Gastrocnemius medialis (tissue), 4 donors: Measurements from ENCODE around the gene DCLRE1C. TPM values are rescaled to one million over a fixed set of nuclear protein-coding genes. Genes with fewer than 3 reads are reported as not detected.

Experiments
- ATAC-seq, 2 donors: fragments of 150-250 bp; one replicate each; pipeline ENCODE4 v1.9.1; 2016
- DNase-seq, 2 donors: peaks; one replicate each; pipeline ENCODE4 v3.0.0-alpha.2; 2019
- H3K27ac ChIP-seq, 4 donors: fragments of 200-600 bp; sonication (generic); 1 replicate in 1 of 4; 2 replicates in 3 of 4; pipeline ENCODE4 v1.5.1; 2016 to 2018; ENCODE audit warnings: mild to moderate bottlenecking in 2 of 4, moderate library complexity in 1 of 4
- H3K27me3 ChIP-seq, 3 donors: fragments of 200-600 bp; sonication (generic) in 2 of 3; 1 replicate in 1 of 3; 2 replicates in 2 of 3; pipeline versions ENCODE4 v1.5.1 to v1.6.0; 2016 to 2019; ENCODE audit warnings: mild to moderate bottlenecking in 1 of 3, moderate library complexity in 1 of 3
- H3K36me3 ChIP-seq, 2 donors: fragments of 200-600 bp; sonication (generic) in 1 of 2; one replicate each; pipeline ENCODE4 v1.5.1; 2017 to 2018
- H3K4me1 ChIP-seq, 2 donors: fragments of 200-600 bp; sonication (generic) in 1 of 2; one replicate each; pipeline ENCODE4 v1.5.1; 2016 to 2017; ENCODE audit warnings: mild to moderate bottlenecking in 2 of 2
- H3K4me3 ChIP-seq, 4 donors: fragments of 200-600 bp; sonication (generic) in 3 of 4; 1 replicate in 1 of 4; 2 replicates in 3 of 4; pipeline ENCODE4 v1.5.1; 2016 to 2019; ENCODE audit warnings: mild to moderate bottlenecking in 2 of 4
- H3K9me3 ChIP-seq, 3 donors: fragments of 200-600 bp; sonication (generic) in 2 of 3; 1 replicate in 1 of 3; 2 replicates in 2 of 3; pipeline ENCODE4 v1.5.1; 2016 to 2019
- POLR2A ChIP-seq, 2 donors: fragments of 450-650 bp; IDR thresholded peaks; one replicate each; pipeline ENCODE4 v1.6.1; 2017; ENCODE audit warnings: antibody characterized with exemption in 2 of 2, mild to moderate bottlenecking in 2 of 2, moderate library complexity in 2 of 2
- in situ Hi-C, 4 donors: fragments of 200-750 bp; cut with MboI; loops; one replicate each; pipeline versions ENCODE4 v1.15.0 to v1.8.0; 2017; ENCODE audit warnings: low sequenced_read_pairs in 4 of 4
- intact Hi-C: fragments of 100-400 bp; cut with DNase I; formaldehyde crosslinking; loops from one replicate; pipeline ENCODE4 v1.15.1; 2023; ENCODE audit warnings: low total_unique reads
- total RNA-seq, 4 donors: library from RNA; depleted of rRNA; stranded (reverse); fragments of >200 nt; gene quantifications; one replicate each; pipeline versions ENCODE4 v1.1.0 to v1.2.3, GENCODE V29; 2016
- TF ChIP-seq, protein P1 (sequence below), 5 experiments: fragments of 450-650 bp in 3 of 5; fragments of 200-600 bp in 2 of 5; sonication (generic) in 2 of 5; IDR thresholded peaks in 4 of 5; conservative IDR thresholded peaks in 1 of 5; 1 replicate in 4 of 5; 2 replicates in 1 of 5; pipeline ENCODE4 v1.5.1; 2016 to 2019; ENCODE audit warnings: antibody characterized with exemption in 5 of 5, mild to moderate bottlenecking in 3 of 5, moderate library complexity in 3 of 5

Gene DCLRE1C
- total RNA-seq, 4 donors from 2014 or later, result 3.0 to 3.6 (median 3.3) TPM

GRCh38 chr10:14967897-14968296 is 14.0 kb upstream of the DCLRE1C start:
- in situ Hi-C loops (loop anchor here in 1 of 4 donors (25.0 kb wide), 1 partner anchor 131 kb away; the partner anchor contains the start of genes CDNF, HSPA14 and MSANTD7), intact Hi-C loops (no loop called here)
- H3K36me3 ChIP-seq, result no peaks in the 10 kb centered on the region
- no peaks in the 10 kb centered on the region for H3K9me3 ChIP-seq
- H3K27me3 ChIP-seq, result peaks cover 0 to 3% (median 0%) of the 10 kb centered on the region in 3 donors
- TF ChIP-seq POLR2A (IDR thresholded peaks at IDR 0.05), result no peak
- TF ChIP-seq, protein P1, sequence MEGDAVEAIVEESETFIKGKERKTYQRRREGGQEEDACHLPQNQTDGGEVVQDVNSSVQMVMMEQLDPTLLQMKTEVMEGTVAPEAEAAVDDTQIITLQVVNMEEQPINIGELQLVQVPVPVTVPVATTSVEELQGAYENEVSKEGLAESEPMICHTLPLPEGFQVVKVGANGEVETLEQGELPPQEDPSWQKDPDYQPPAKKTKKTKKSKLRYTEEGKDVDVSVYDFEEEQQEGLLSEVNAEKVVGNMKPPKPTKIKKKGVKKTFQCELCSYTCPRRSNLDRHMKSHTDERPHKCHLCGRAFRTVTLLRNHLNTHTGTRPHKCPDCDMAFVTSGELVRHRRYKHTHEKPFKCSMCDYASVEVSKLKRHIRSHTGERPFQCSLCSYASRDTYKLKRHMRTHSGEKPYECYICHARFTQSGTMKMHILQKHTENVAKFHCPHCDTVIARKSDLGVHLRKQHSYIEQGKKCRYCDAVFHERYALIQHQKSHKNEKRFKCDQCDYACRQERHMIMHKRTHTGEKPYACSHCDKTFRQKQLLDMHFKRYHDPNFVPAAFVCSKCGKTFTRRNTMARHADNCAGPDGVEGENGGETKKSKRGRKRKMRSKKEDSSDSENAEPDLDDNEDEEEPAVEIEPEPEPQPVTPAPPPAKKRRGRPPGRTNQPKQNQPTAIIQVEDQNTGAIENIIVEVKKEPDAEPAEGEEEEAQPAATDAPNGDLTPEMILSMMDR (IDR thresholded peaks at IDR 0.05 in 4 of 5, conservative IDR thresholded peaks at IDR 0.05 in 1 of 5), result no peak
- ATAC-seq (no peak), DNase-seq (no peak)
- no peaks in the 10 kb centered on the region for H3K4me1 ChIP-seq
- H3K4me3 ChIP-seq, result no peak overlapping the region
- no peak overlapping the region for H3K27ac ChIP-seq

GRCh38 chr10:14959221-14960057 is 5.5 kb upstream of the DCLRE1C start, which contains the start of gene MEIG1:
Gene MEIG1 (plus strand): TSS chr10:14959388. CDS start chr10:14966469, 7,081 bp downstream.
- peak within 1 kb of the TSS; percentile 70 to 96 (median 81) for H3K4me3 ChIP-seq
- in situ Hi-C loops (loop anchor here in 3 of 4 donors (10.0 to 25.0 kb wide), 2 partner anchors 122 to 145 kb away; partner anchors contain the start of genes CDNF (in 1 of the 3), HSPA14 (in 1 of the 3) and MSANTD7 (in 1 of the 3)), intact Hi-C loops (loop anchor here (1.0 to 2.0 kb wide), 2 partner anchors 121 to 137 kb away; partner anchors contain the start of genes CDNF, HSPA14, MSANTD7 and RPP38)
- no peaks in the 10 kb centered on the region for H3K27me3 ChIP-seq
- peaks cover 5 to 6% of the 10 kb centered on the region in 2 donors for H3K4me1 ChIP-seq
- H3K27ac ChIP-seq, result peak within 1 kb of the TSS; percentile 94 to 98 (median 96)
- no peaks in the 10 kb centered on the region for H3K9me3 ChIP-seq
- ATAC-seq, result peak; percentile 91 to 95
- peak; percentile 90 to 91 for DNase-seq
- H3K36me3 ChIP-seq, result no peaks in the 10 kb centered on the region
- TF ChIP-seq, protein P1 (IDR thresholded peaks at IDR 0.05 in 4 of 5, conservative IDR thresholded peaks at IDR 0.05 in 1 of 5), result no peak
- TF ChIP-seq POLR2A (IDR thresholded peaks at IDR 0.05), result peak; percentile 42 to 52

- ATAC-seq (no peak), DNase-seq (no peak)
- Histone ChIP-seq H3K9me3 (no peaks in the 10 kb centered on the region), H3K27ac (peak overlapping the region; percentile 94 to 98 (median 96)), H3K4me1 (peaks cover 5 to 7% of the 10 kb centered on the region in 2 donors), H3K4me3 (peak overlapping the region; percentile 70 to 96 (median 81)), H3K27me3 (no peaks in the 10 kb centered on the region), H3K36me3 (no peaks in the 10 kb centered on the region)
- in situ Hi-C loops (loop anchor here in 3 of 4 donors (10.0 to 25.0 kb wide), 2 partner anchors 122 to 146 kb away; partner anchors contain the start of genes CDNF (in 1 of the 3), HSPA14 (in 1 of the 3) and MSANTD7 (in 1 of the 3)), intact Hi-C loops (loop anchor here (1.0 to 2.0 kb wide), 2 partner anchors 121 to 138 kb away; partner anchors contain the start of genes CDNF, HSPA14, MSANTD7 and RPP38)
- no peak for TF ChIP-seq POLR2A (IDR thresholded peaks at IDR 0.05)
- TF ChIP-seq, protein P1 (IDR thresholded peaks at IDR 0.05 in 4 of 5, conservative IDR thresholded peaks at IDR 0.05 in 1 of 5), result no peak
These were observed 5.0 kb upstream of the DCLRE1C start for GRCh38 chr10:14958872-14959220.

DNA sequence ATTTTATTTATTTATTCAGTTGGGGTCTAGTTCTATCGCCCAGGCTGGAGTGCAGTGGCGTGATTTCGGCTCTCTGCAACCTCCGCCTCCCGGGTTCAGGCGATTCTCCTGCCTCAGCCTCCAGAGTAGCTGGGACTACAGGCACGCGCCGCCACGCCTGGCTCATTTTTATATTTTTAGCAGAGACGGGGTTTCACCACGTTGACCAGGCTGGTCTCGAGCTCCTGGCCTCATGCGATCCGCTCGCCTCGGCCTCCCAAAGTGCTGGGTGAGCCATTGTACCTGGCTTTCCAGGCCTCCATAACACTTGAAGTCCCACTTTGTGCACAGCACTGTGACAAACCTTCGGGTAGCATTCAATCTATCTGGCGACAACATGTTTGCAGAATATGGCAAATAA is 1.0 kb upstream of the DCLRE1C start:
- peak overlapping the region in 1 of 4 donors; percentile 83 for H3K27ac ChIP-seq
- no peaks in the 10 kb centered on the region for H3K36me3 ChIP-seq
- ATAC-seq (no peak), DNase-seq (no peak)
- H3K9me3 ChIP-seq, result no peaks in the 10 kb centered on the region
- intact Hi-C loops (loop anchor here (1.0 to 5.0 kb wide), 3 partner anchors 77 to 353 kb away; partner anchors contain the start of genes NMT2 and SUV39H2), in situ Hi-C loops (loop anchor here in 3 of 4 donors (10.0 to 25.0 kb wide), 2 partner anchors 118 to 150 kb away; partner anchors contain the start of genes CDNF (in 1 of the 3), HSPA14 (in 1 of the 3) and MSANTD7 (in 1 of the 3))
- no peak for TF ChIP-seq POLR2A (IDR thresholded peaks at IDR 0.05)
- TF ChIP-seq, protein P1 (IDR thresholded peaks at IDR 0.05 in 4 of 5, conservative IDR thresholded peaks at IDR 0.05 in 1 of 5), result no peak
- H3K27me3 ChIP-seq, result no peaks in the 10 kb centered on the region
- H3K4me3 ChIP-seq, result peak overlapping the region in 1 of 4 donors; percentile 89
- peaks cover 4 to 12% of the 10 kb centered on the region in 2 donors for H3K4me1 ChIP-seq
